HEK293T (cell line): ENCODE data around the gene SLC25A36.

Experiments used
- CTCF ChIA-PET: fragments of 350-600 bp; formaldehyde crosslinking; extraction: SDS; loops from one replicate; lab custom pipeline; 2021; ENCODE audit warnings: antibody characterized with exemption, inconsistent platforms; lab: Yijun Ruan, JAX
- POLR2A ChIA-PET: fragments of 350-600 bp; formaldehyde crosslinking; extraction: SDS; loops from one replicate; lab custom pipeline; 2020; ENCODE audit warnings: antibody characterized with exemption, inconsistent platforms; lab: Yijun Ruan, JAX
- DNase-seq: peaks from one replicate; pipeline ENCODE4 v3.0.0; 2012; ENCODE audit warnings: mixed read lengths; ENCODE audit errors: extremely low spot score
- ARNT ChIP-seq: fragments of 450-650 bp; IDR thresholded peaks from 2 replicates; pipeline ENCODE4 v1.6.1; 2017; ENCODE audit warnings: mild to moderate bottlenecking
- BHLHE40 ChIP-seq: fragments of 450-650 bp; IDR thresholded peaks from 2 replicates; pipeline ENCODE4 v1.6.1; 2016; ENCODE audit warnings: mild to moderate bottlenecking, moderate library complexity, borderline replicate concordance
- CTBP1 ChIP-seq: fragments of 450-650 bp; IDR thresholded peaks from 2 replicates; pipeline ENCODE4 v1.6.1; 2016; ENCODE audit warnings: borderline replicate concordance
- ELF4 ChIP-seq: fragments of 450-650 bp; IDR thresholded peaks from 2 replicates; pipeline ENCODE4 v1.6.1; 2017; ENCODE audit warnings: antibody characterized with exemption
- FOXA1 ChIP-seq: fragments of 450-650 bp; IDR thresholded peaks from 2 replicates; pipeline ENCODE4 v1.6.1; 2016; ENCODE audit warnings: mild to moderate bottlenecking
- FOXK2 ChIP-seq: fragments of 450-650 bp; IDR thresholded peaks from 2 replicates; pipeline ENCODE4 v1.6.1; 2016; ENCODE audit warnings: mild to moderate bottlenecking
- FOXM1 ChIP-seq: fragments of 450-650 bp; IDR thresholded peaks from 2 replicates; pipeline ENCODE4 v1.6.1; 2017; ENCODE audit warnings: mild to moderate bottlenecking, borderline replicate concordance
- HDGF ChIP-seq: fragments of 450-650 bp; IDR thresholded peaks from 2 replicates; pipeline ENCODE4 v1.6.1; 2017; ENCODE audit warnings: antibody characterized with exemption, borderline replicate concordance
- L3MBTL2 ChIP-seq: fragments of 450-650 bp; conservative IDR thresholded peaks from 2 replicates; pipeline ENCODE4 v1.6.1; 2016; ENCODE audit warnings: mild to moderate bottlenecking
- LEF1 ChIP-seq: fragments of 450-650 bp; IDR thresholded peaks from 2 replicates; pipeline ENCODE4 v1.6.1; 2017; ENCODE audit warnings: mild to moderate bottlenecking, borderline replicate concordance
- NFRKB ChIP-seq: fragments of 450-650 bp; IDR thresholded peaks from 2 replicates; pipeline ENCODE4 v1.6.1; 2016; ENCODE audit warnings: mild to moderate bottlenecking, moderate library complexity
- PKNOX1 ChIP-seq: fragments of 450-650 bp; IDR thresholded peaks from 2 replicates; pipeline ENCODE4 v1.6.1; 2016
- SP1 ChIP-seq: fragments of 450-650 bp; IDR thresholded peaks from 2 replicates; pipeline ENCODE4 v1.6.1; 2017
- SUZ12 ChIP-seq: fragments of 450-650 bp; IDR thresholded peaks from 2 replicates; pipeline ENCODE4 v1.6.1; 2016; ENCODE audit warnings: mild to moderate bottlenecking
- TARDBP ChIP-seq: fragments of 450-650 bp; IDR thresholded peaks from 2 replicates; pipeline ENCODE4 v1.6.1; 2016
- ZNF384 ChIP-seq: fragments of 450-650 bp; IDR thresholded peaks from 2 replicates; pipeline ENCODE4 v1.6.1; 2016

SLC25A36 gene

GRCh38 chr3:140995881-140996280 is 54.2 kb downstream of the SLC25A36 start:
- CTCF ChIA-PET: no interaction called here
- DNase-seq: no peak
- no peak for TF ChIP-seq SP1
- no peak for TF ChIP-seq ZNF384
- no peak for TF ChIP-seq SUZ12
- POLR2A ChIA-PET: no interaction called here

GRCh38 chr3:141000027-141000663 is 58.5 kb downstream of the SLC25A36 start:
- CTCF ChIA-PET: interaction anchor here (0.6 to 2.3 kb wide), 11 partner anchors 10 to 192 kb away, joined by 3 to 15 read pairs (median 3); partner anchors contain the start of gene SPSB4
- TF ChIP-seq SP1 (no peak), FOXA1 (no peak)
- POLR2A ChIA-PET: interaction anchor here (1.2 kb wide), 1 partner anchor 10 kb away, joined by 3 read pairs; no protein-coding TSS in a partner anchor
- peak; percentile 72 for DNase-seq

- POLR2A ChIA-PET: interaction anchor here (1.2 kb wide), 1 partner anchor 9 kb away, joined by 3 read pairs; no protein-coding TSS in a partner anchor
- CTCF ChIA-PET: interaction anchor here (0.6 to 2.3 kb wide), 10 partner anchors 9 to 191 kb away, joined by 3 to 15 read pairs (median 4); no protein-coding TSS in a partner anchor
- TF ChIP-seq SP1 (no peak), SUZ12 (no peak), HDGF (no peak), BHLHE40 (no peak), CTBP1 (no peak), NFRKB (no peak), L3MBTL2 (no peak), ARNT (no peak), FOXM1 (no peak), FOXK2 (no peak), LEF1 (no peak), ZNF384 (no peak), PKNOX1 (no peak), TARDBP (no peak), ELF4 (no peak)
- no peak for DNase-seq
These were observed 59.0 kb downstream of the SLC25A36 start for GRCh38 chr3:141000686-141001085.

- ChIA-PET CTCF (no interaction called here), POLR2A (no interaction called here)
- no peak for DNase-seq
- no peak for TF ChIP-seq FOXK2
- no peak for TF ChIP-seq ZNF384
- peak; percentile 61 for TF ChIP-seq PKNOX1
- TF ChIP-seq CTBP1: peak; percentile 31; the same call in 1 of the 2 replicates
These were observed 64.7 kb downstream of the SLC25A36 start for GRCh38 chr3:141006344-141006743.

GRCh38 chr3:141009496-141009895 is 67.9 kb downstream of the SLC25A36 start:
- POLR2A ChIA-PET: interaction anchor here (1.0 kb wide), 1 partner anchor 9 kb away, joined by 3 read pairs; no protein-coding TSS in a partner anchor
- TF ChIP-seq SUZ12: no peak
- no peak for TF ChIP-seq FOXA1
- no peak for TF ChIP-seq BHLHE40
- TF ChIP-seq L3MBTL2: no peak
- TF ChIP-seq ARNT: no peak
- DNase-seq: no peak
- CTCF ChIA-PET: interaction anchor here (1.0 to 1.1 kb wide), 3 partner anchors 9 to 105 kb away, joined by 3 to 5 read pairs (median 4); no protein-coding TSS in a partner anchor

GRCh38 chr3:141011232-141011996 is 69.8 kb downstream of the SLC25A36 start:
- DNase-seq: peak; percentile 77
- TF ChIP-seq FOXM1 (no peak), LEF1 (no peak), ZNF384 (no peak), SUZ12 (no peak), ARNT (no peak), SP1 (no peak), CTBP1 (no peak)
- ChIA-PET POLR2A (no interaction called here), CTCF (interaction anchor here (1.5 kb wide), 1 partner anchor 11 kb away, joined by 8 read pairs; no protein-coding TSS in a partner anchor)

GRCh38 chr3:141011997-141012262 is 70.3 kb downstream of the SLC25A36 start:
- ChIA-PET POLR2A (no interaction called here), CTCF (interaction anchor here (1.5 kb wide), 1 partner anchor 12 kb away, joined by 8 read pairs; no protein-coding TSS in a partner anchor)
- DNase-seq: no peak
- TF ChIP-seq SUZ12 (no peak), FOXA1 (no peak), SP1 (no peak), L3MBTL2 (no peak), ARNT (no peak), TARDBP (no peak), ZNF384 (no peak), LEF1 (no peak), BHLHE40 (no peak), HDGF (no peak), PKNOX1 (no peak), CTBP1 (no peak), FOXM1 (no peak), NFRKB (no peak), FOXK2 (no peak)
